Parathyroid adenoma (tissue), 2 donors: Measurements from ENCODE around the gene UTP15.

Experiments used
- H2AFZ ChIP-seq: fragments of 300-600 bp; sonication (generic); one replicate; pipeline ENCODE4 v1.7.0; 2017; ENCODE audit warnings: antibody characterized with exemption, mild to moderate bottlenecking
- H3K27ac ChIP-seq: fragments of 300-600 bp; sonication (generic); one replicate; pipeline ENCODE4 v1.7.0; 2017
- H3K27me3 ChIP-seq: fragments of 300-600 bp; sonication (generic); one replicate; pipeline ENCODE4 v1.7.0; 2017; ENCODE audit warnings: low read length; ENCODE audit not compliant: control insufficient read depth, insufficient read depth
- H3K36me3 ChIP-seq: fragments of 300-600 bp; sonication (generic); one replicate; pipeline ENCODE4 v1.7.0; 2017; ENCODE audit warnings: low read length; ENCODE audit not compliant: control insufficient read depth, insufficient read depth
- H3K4me1 ChIP-seq: fragments of 300-600 bp; sonication (generic); one replicate; pipeline ENCODE4 v1.7.0; 2017; ENCODE audit warnings: control low read depth
- H3K4me2 ChIP-seq: fragments of 300-600 bp; sonication (generic); one replicate; pipeline ENCODE4 v1.7.0; 2017; ENCODE audit warnings: low read length
- H3K4me3 ChIP-seq: fragments of 300-600 bp; sonication (generic); one replicate; pipeline ENCODE4 v1.7.0; 2017; ENCODE audit warnings: low read depth, low read length
- H3K79me2 ChIP-seq: fragments of 300-600 bp; sonication (generic); one replicate; pipeline ENCODE4 v1.7.0; 2017; ENCODE audit warnings: control low read depth
- H3K9ac ChIP-seq: fragments of 300-600 bp; sonication (generic); one replicate; pipeline ENCODE4 v1.7.0; 2017; ENCODE audit warnings: mild to moderate bottlenecking
- H3K9me3 ChIP-seq: fragments of 300-600 bp; sonication (generic); one replicate; pipeline ENCODE4 v1.7.0; 2017; ENCODE audit warnings: low read length; ENCODE audit not compliant: control insufficient read depth
- CTCF ChIP-seq: fragments of 300-600 bp; sonication (generic); IDR thresholded peaks from one replicate; pipeline ENCODE4 v1.7.0; 2017; ENCODE audit warnings: antibody characterized with exemption, mild to moderate bottlenecking
- donor health status: primary hyperparathyroidism.

UTP15 gene

GRCh38 chr5:73558950-73559349 is 6.6 kb upstream of the UTP15 start:
- no peak overlapping the region for H3K4me2 ChIP-seq
- no peak overlapping the region for H2AFZ ChIP-seq
- no peak overlapping the region for H3K9ac ChIP-seq
- H3K79me2 ChIP-seq: peaks cover 2% of the 10 kb centered on the region
- no peaks in the 10 kb centered on the region for H3K9me3 ChIP-seq
- H3K27me3 ChIP-seq: no peaks in the 10 kb centered on the region
- no peak overlapping the region for H3K27ac ChIP-seq
- H3K4me1 ChIP-seq: peaks cover 4% of the 10 kb centered on the region
- no peak for TF ChIP-seq CTCF
- no peak overlapping the region for H3K4me3 ChIP-seq
- H3K36me3 ChIP-seq: no peaks in the 10 kb centered on the region

GRCh38 chr5:73564018-73564417 is 1.5 kb upstream of the UTP15 start:
- no peak overlapping the region for H2AFZ ChIP-seq
- H3K4me3 ChIP-seq: peak overlapping the region; percentile 96
- H3K9me3 ChIP-seq: no peaks in the 10 kb centered on the region
- peak overlapping the region; percentile 39 for H3K9ac ChIP-seq
- peaks cover 4% of the 10 kb centered on the region for H3K4me1 ChIP-seq
- no peaks in the 10 kb centered on the region for H3K27me3 ChIP-seq
- H3K4me2 ChIP-seq: peak overlapping the region; percentile 95
- no peak overlapping the region for H3K27ac ChIP-seq
- H3K36me3 ChIP-seq: no peaks in the 10 kb centered on the region
- H3K79me2 ChIP-seq: peaks cover 13% of the 10 kb centered on the region
- TF ChIP-seq CTCF: no peak

- Histone ChIP-seq H3K9ac (peak overlapping the region; percentile 39), H3K4me1 (peaks cover 4% of the 10 kb centered on the region), H3K9me3 (no peaks in the 10 kb centered on the region), H3K36me3 (no peaks in the 10 kb centered on the region), H3K4me3 (peak overlapping the region; percentile 96), H3K27me3 (no peaks in the 10 kb centered on the region), H2AFZ (peak overlapping the region; percentile 96), H3K27ac (peak overlapping the region; percentile 87), H3K4me2 (peak overlapping the region; percentile 95), H3K79me2 (peaks cover 13% of the 10 kb centered on the region)
- no peak for TF ChIP-seq CTCF
These were observed 868 bp upstream of the UTP15 start for GRCh38 chr5:73564675-73565074.

- peak overlapping the region; percentile 95 for H3K4me2 ChIP-seq
- H3K36me3 ChIP-seq: no peaks in the 10 kb centered on the region
- peak overlapping the region; percentile 96 for H3K4me3 ChIP-seq
- peaks cover 13% of the 10 kb centered on the region for H3K79me2 ChIP-seq
- H3K27me3 ChIP-seq: no peaks in the 10 kb centered on the region
- no peak for TF ChIP-seq CTCF
- no peaks in the 10 kb centered on the region for H3K9me3 ChIP-seq
- H3K4me1 ChIP-seq: peaks cover 4% of the 10 kb centered on the region
- peak overlapping the region; percentile 54 for H3K9ac ChIP-seq
- H3K27ac ChIP-seq: peak overlapping the region; percentile 87
- peak overlapping the region; percentile 96 for H2AFZ ChIP-seq
These were observed 515 bp downstream of the UTP15 start for GRCh38 chr5:73565969-73566547.
